ENCODE results near the gene NTNG2. TPM values are rescaled to one million over a fixed set of nuclear protein-coding genes. Genes with fewer than 3 reads are reported as not detected.
A peak's percentile ranks its signal among the peaks of the same experiment; 100 is the strongest.

Gene NTNG2
- polyA plus RNA-seq, 1 donor from 2014 or later, result 0.43 TPM

DNA sequence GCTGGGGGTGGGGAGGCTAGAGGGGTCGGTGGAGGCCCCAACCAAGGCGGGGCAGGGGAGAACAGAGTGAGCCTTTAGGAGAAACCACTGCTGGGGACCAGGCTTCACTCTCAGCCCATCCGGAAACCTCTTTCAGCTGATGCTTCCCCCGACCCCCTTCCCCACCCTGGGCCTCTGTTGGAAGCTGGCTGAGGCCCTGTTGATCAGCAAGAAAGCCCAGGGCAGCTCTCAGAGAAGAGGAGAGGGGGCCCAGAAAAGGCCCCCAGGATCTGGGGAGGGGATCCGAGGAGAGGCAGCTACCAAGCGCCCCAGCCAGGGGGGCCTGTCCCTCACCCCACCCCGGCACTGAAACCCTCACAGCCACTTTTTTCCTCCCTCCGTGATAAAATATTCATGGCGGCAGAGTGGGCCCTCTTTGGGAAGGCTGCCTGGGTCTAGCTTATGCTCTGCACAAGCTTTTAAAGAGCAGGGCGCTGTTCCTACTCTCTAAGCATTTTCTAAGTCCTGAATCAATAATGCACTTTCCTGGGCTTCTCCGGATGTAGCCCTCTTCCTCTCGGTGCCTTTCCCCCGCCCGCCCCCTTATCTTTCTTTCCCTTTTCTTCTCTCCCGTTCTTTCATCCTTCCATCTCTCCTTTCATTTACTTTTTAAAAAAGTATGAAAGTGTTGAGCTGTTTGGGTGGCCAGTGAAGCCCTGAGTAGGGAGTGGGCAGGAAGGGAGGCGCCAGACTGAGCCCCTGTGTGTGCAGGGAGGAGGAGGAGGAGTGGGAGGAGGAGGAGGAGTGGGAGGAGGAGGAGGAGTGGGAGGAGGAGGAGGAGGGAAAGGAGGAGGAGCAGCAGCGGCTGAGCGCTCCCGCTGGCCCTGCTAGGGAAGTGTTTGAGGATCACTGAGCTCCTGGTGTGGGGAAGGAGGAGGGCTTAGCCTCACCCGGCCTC, 23.5 kb downstream of the NTNG2 start:
- H3K9me3 ChIP-seq (ENCODE audit: low read length), result no peaks in the 10 kb centered on the region
- H3K9ac ChIP-seq (ENCODE audit: low read length), result no peak overlapping the region
- H4K20me1 ChIP-seq (ENCODE audit: insufficient read depth), result no peaks in the 10 kb centered on the region
- no peak overlapping the region for H3K27ac ChIP-seq (ENCODE audit: low read length)
- H3K4me2 ChIP-seq (ENCODE audit: low read length), result no peak overlapping the region
- H3K27me3 ChIP-seq (ENCODE audit: insufficient read depth, low read depth, low read length), result no peaks in the 10 kb centered on the region
- H3F3A ChIP-seq (ENCODE audit: insufficient read depth, low read length, poor library complexity, severe bottlenecking), result no peaks in the 10 kb centered on the region
- no peak overlapping the region for H2AFZ ChIP-seq (ENCODE audit: low read depth, low read length)
- H3K36me3 ChIP-seq (ENCODE audit: insufficient read depth, low read length), result no peaks in the 10 kb centered on the region
- TF ChIP-seq, protein P1, sequence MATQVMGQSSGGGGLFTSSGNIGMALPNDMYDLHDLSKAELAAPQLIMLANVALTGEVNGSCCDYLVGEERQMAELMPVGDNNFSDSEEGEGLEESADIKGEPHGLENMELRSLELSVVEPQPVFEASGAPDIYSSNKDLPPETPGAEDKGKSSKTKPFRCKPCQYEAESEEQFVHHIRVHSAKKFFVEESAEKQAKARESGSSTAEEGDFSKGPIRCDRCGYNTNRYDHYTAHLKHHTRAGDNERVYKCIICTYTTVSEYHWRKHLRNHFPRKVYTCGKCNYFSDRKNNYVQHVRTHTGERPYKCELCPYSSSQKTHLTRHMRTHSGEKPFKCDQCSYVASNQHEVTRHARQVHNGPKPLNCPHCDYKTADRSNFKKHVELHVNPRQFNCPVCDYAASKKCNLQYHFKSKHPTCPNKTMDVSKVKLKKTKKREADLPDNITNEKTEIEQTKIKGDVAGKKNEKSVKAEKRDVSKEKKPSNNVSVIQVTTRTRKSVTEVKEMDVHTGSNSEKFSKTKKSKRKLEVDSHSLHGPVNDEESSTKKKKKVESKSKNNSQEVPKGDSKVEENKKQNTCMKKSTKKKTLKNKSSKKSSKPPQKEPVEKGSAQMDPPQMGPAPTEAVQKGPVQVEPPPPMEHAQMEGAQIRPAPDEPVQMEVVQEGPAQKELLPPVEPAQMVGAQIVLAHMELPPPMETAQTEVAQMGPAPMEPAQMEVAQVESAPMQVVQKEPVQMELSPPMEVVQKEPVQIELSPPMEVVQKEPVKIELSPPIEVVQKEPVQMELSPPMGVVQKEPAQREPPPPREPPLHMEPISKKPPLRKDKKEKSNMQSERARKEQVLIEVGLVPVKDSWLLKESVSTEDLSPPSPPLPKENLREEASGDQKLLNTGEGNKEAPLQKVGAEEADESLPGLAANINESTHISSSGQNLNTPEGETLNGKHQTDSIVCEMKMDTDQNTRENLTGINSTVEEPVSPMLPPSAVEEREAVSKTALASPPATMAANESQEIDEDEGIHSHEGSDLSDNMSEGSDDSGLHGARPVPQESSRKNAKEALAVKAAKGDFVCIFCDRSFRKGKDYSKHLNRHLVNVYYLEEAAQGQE (IDR thresholded peaks at IDR 0.05; ENCODE audit: borderline replicate concordance), result no peak
- TF ChIP-seq POLR2AphosphoS5 (IDR thresholded peaks at IDR 0.05) (no peak), MXI1 (conservative IDR thresholded peaks at IDR 0.05; ENCODE audit: poor library complexity, severe bottlenecking) (no peak), EP300 (conservative IDR thresholded peaks at IDR 0.05; ENCODE audit: poor library complexity, severe bottlenecking) (no peak), RAD21 (conservative IDR thresholded peaks at IDR 0.05) (no peak), CTCF (IDR thresholded peaks at IDR 0.05; ENCODE audit: poor library complexity, severe bottlenecking) (no peak), TAF1 (IDR thresholded peaks at IDR 0.05; ENCODE audit: low read depth) (no peak), SMC3 (conservative IDR thresholded peaks at IDR 0.05; ENCODE audit: poor library complexity) (no peak), EZH2 (IDR thresholded peaks at IDR 0.05; ENCODE audit: borderline replicate concordance, insufficient read depth, low read length, poor library complexity, severe bottlenecking) (no peak)
- no peaks in the 10 kb centered on the region for H3K9me2 ChIP-seq (ENCODE audit: insufficient read depth, low read length)
- H3K79me2 ChIP-seq (replicated peaks; ENCODE audit: insufficient read depth, low read length), result no peaks in the 10 kb centered on the region
- H3K4me3 ChIP-seq (ENCODE audit: low read length), result no peak overlapping the region

- no peaks in the 10 kb centered on the region for H3K9me3 ChIP-seq (ENCODE audit: low read length)
- H4K20me1 ChIP-seq (ENCODE audit: insufficient read depth), result no peaks in the 10 kb centered on the region
- no peaks in the 10 kb centered on the region for H3K27me3 ChIP-seq (ENCODE audit: insufficient read depth, low read depth, low read length)
- H3K27ac ChIP-seq (ENCODE audit: low read length), result no peak overlapping the region
- H3K4me3 ChIP-seq (ENCODE audit: low read length), result no peak overlapping the region
- H3K9me2 ChIP-seq (ENCODE audit: insufficient read depth, low read length), result no peaks in the 10 kb centered on the region
- H3F3A ChIP-seq (ENCODE audit: insufficient read depth, low read length, poor library complexity, severe bottlenecking), result no peaks in the 10 kb centered on the region
- no peak overlapping the region for H3K4me2 ChIP-seq (ENCODE audit: low read length)
- no peak overlapping the region for H2AFZ ChIP-seq (ENCODE audit: low read depth, low read length)
- no peaks in the 10 kb centered on the region for H3K79me2 ChIP-seq (replicated peaks; ENCODE audit: insufficient read depth, low read length)
- no peak overlapping the region for H3K9ac ChIP-seq (ENCODE audit: low read length)
- H3K36me3 ChIP-seq (ENCODE audit: insufficient read depth, low read length), result no peaks in the 10 kb centered on the region
- TF ChIP-seq RAD21 (conservative IDR thresholded peaks at IDR 0.05) (peak; percentile 21), EP300 (conservative IDR thresholded peaks at IDR 0.05; ENCODE audit: poor library complexity, severe bottlenecking) (no peak), TAF1 (IDR thresholded peaks at IDR 0.05; ENCODE audit: low read depth) (no peak), CTCF (IDR thresholded peaks at IDR 0.05; ENCODE audit: poor library complexity, severe bottlenecking) (peak; percentile 39)
- TF ChIP-seq, protein P1 (IDR thresholded peaks at IDR 0.05; ENCODE audit: borderline replicate concordance), result no peak
Observed at GRCh38 chr9:132187121-132187620, 25.3 kb downstream of the NTNG2 start.

Measured in neural cell (in vitro differentiated cells).